HG03432 (cell line): ENCODE data around the gene DSCAML1.

Experiments used
- ATAC-seq: cut with Tn5 transposase; IDR thresholded peaks from one replicate; pipeline ENCODE4 v1.9.1; 2021; ENCODE audit warnings: mild to moderate bottlenecking, moderate library complexity; ENCODE audit not compliant: unreplicated experiment

Gene DSCAML1

GRCh38 chr11:117796872-117797529 lies at the start of gene DSCAML1:
TSS of gene DSCAML1 (minus strand) at chr11:117797216. CDS start at chr11:117797079, 137 bp downstream.
- ATAC-seq = no peak

DNA sequence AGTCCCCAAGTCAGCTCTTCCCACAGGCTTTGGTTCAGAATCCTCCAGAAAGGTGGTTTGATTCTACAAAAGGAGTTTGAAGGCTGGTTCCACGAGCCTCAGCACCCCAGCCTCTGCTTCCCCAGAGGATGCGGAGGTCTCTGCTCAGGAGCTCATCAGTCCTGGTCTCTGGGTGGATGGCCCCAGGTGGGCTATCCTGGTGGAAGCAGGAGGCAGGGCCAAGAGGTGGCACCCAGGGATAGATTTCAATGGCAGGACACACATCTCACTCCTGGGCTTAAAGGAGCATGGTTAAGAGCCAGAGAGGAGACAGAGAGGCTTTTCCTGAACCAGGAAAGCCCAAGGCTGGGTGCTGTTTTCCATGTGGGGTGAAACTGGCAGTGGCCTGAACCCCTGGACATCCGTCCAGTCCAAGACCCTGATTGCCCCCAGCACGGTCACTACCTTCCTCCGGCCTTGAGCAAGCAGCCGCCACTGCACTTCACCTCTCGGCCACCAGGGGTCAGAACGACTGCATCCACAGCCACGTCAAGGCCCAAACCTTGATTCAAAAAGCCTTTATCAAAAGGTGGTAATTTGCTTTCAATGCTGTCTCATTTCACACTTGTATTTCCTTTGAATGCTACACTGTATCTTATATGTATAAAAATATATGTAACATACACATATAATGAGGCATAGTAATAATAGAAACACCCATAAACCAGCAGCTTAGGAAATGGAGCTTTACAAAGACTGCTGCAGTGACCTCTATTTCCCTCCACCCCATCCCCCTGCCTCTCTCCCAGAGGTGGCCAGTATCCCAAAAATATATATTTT lies 46.9 kb upstream of the DSCAML1 start:
- ATAC-seq = no peak

DNA sequence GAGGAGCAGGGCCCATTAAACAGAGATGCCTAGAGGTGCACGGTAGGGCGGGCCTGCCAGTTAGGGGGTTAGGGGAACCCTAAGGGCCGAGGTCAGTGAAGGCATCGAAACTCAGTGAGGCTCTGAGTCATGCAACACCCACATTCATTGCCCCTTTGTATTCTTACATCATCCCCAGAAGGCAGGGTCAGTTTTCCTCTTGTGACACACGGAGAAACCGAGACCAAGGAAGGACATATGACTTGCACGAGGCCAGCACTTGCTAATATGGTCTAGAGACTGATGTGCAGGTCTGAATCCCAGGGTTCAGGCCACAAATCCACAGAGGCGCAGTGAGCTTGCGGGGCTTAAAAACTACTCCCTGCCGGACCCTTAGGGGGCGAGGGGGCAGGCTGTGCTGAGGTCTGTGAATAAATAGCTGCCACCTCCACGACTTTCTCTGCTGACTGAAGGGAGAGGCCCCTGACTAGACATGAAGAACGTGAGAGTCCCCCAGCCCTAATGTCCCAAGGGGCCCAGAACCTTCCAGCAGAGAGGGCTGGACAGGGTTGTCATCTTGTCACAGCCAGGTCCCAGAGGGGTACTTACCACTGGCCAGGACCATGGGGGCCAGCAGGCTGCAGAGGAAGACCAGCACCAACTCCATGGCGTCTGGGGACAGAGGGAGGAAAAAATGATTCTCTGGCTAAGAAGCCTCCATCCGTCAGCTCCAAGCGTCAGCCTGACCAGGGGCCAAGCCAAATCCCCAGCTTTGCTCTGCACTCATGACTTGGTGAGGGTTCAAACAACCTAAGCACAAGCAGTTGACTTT lies 45.3 kb upstream of the DSCAML1 start:
- ATAC-seq = no peak

DNA sequence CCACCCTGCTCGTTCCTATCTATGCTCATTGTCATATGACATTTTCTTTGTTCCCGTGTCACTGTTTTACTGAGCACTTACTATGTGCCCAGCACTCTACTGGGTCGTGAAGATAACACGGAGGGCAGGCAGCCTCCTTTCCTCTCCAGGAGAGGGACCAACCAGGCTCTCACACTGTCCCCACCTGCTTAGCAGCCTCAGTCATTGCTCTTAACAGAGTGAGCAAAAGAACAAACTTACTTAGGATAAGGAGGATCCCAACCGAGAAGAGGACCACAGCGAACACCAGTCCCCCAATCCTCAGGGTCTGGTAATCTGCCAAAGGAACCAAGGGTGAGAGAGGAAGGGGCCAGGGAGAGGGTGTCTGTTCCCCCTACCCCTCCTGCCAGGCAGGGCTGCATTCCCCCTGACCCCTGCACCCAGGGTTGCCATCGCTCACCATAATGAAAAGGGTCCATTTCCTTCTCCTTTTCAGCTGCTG lies 44.6 kb upstream of the DSCAML1 start:
- ATAC-seq = no peak

- no peak for ATAC-seq
Observed at GRCh38 chr11:117840881-117841550, 44.0 kb upstream of the DSCAML1 start.

DNA sequence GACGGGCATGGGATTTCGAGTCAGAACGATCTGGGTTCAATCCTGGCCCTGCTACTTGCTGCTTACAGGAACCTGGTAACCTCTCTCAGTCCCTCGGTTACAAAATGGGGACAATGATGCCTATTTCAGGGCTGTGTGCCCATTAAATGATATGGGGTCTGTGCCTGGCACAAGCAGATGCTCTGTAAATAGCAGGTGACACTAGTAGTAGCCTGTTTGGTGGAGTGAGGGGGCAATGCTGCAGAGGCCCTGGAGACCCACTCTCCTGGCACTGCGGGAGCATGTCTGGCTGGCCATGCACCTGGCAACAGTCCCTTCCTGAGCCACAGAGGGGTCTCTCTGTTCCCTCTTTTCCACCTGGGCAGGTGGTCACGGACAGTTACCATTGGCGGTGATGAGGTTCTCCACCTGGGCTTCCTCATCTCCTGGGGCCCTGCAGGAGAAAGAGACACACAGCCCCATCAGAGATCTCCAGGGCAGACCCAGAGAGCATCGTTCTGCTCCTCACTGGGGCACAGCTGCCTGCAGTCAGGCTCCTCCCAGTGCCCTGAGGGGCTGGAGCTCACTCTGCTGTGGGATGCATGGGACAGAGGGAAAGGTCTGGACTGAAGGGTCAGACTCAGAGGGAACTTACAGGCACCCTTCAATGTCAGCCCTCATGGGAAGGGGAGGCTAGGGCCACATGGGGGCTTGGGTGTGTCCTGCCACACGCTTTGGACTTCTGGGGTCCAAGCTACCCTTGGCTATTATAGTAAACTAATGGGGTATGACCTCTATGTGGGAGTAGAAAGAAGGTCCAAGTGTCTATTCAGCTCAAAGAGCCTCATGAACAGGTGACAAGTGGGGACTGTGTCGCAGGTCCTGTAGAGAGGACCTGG lies 43.2 kb upstream of the DSCAML1 start:
- no peak for ATAC-seq

GRCh38 chr11:117839380-117839881 lies 42.4 kb upstream of the DSCAML1 start:
- ATAC-seq = no peak

DNA sequence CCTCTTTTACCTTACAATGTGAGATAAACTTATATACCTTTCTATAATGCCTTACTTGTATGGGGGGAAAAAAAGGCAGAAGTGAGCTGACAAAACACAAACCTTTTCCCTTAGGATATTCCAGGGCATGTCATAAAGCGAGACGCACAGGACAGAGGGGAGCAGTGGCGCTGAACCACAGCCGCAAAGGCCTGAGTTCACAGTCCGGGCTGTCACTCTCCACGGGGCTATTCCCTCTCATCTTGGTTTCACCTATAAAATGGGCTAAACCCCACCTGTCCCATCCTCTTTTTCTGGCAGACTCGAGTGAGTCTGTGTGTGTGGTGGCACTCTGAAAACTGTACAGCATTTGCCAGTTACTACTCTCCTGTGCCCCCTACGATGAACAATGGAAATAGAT lies 41.9 kb upstream of the DSCAML1 start:
- no peak for ATAC-seq

DNA sequence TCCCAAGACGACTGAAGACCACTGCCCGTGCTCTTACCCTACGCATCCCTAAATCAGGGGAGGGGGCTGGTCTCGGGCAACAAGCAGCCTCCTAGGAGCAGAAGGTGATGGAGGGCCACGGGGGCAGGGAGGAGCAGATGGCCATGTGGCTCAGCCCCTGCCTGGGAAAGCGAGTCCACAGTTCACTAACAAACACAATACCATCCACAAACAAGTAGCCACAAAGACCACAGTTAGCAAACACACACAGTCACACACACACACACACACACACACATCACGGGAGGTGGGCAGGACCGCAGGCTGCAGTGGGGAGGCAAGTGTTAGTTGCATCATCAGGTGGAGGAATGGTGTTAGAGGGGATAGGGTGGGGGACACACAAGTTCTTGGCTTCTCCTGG lies 40.8 kb upstream of the DSCAML1 start:
- no peak for ATAC-seq

GRCh38 chr11:117837070-117837776 lies 40.2 kb upstream of the DSCAML1 start:
- ATAC-seq = no peak

DNA sequence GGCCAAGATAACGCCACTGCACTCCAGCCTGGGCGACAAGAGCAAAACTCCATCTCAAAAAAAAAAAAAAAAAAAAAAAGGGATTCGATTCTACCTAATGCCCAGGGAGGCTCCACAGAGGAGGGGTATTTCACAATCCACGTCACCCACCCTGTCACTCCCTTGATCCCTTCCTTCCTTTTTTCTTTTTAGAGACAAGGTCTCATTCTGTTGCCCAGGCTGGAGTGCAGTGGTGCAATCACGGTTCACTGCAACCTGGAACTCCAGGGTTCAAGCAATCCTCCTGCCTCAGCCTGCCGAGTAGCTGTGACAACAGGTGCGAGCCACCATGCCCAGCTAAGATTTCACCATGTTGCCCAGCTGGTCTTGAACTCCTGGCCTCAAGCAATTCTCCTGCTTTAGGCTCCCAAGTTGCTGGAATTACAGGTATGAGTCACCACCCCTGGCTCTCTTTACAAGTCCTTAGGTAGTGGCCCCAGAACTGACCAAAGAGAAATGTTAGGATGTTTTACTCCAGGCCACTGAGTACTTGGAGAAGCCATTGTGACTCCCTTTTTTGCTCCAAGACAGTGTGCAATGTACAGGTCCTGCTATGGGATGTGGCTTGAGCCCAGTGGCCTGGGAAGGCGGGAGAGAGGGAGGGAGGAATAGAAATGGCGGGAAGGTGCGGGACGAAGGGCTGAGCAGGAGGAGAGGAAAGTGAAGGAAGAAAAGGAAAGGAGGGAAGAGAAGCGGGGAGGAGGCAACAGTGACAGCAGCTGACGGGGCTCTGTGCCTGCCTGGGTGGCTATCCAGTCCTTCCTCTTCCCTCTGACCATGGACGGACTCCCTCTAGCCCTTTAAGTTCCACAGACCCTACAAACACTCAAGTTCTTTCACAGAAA lies 39.3 kb upstream of the DSCAML1 start:
- ATAC-seq = no peak

GRCh38 chr11:117835576-117835975 lies 38.6 kb upstream of the DSCAML1 start:
- ATAC-seq = no peak

- no peak for ATAC-seq
Observed at GRCh38 chr11:117834838-117835443, 37.9 kb upstream of the DSCAML1 start.

- ATAC-seq = no peak
Observed at GRCh38 chr11:117834068-117834810, 37.2 kb upstream of the DSCAML1 start.

GRCh38 chr11:117833401-117833891 lies 36.4 kb upstream of the DSCAML1 start:
- no peak for ATAC-seq

GRCh38 chr11:117832511-117832910 lies 35.5 kb upstream of the DSCAML1 start:
- ATAC-seq = no peak
